AG10803 (cell line): Measurements from ENCODE around the gene HMOX2.
A peak's percentile ranks its signal among the peaks of the same experiment; 100 is the strongest.

ENCODE experiments used
- DNase-seq: peaks from one replicate; pipeline ENCODE4 v3.0.0; 2010; ENCODE audit warnings: low read depth
- H3K4me3 ChIP-seq: 2 replicates; pipeline ENCODE4 v1.5.1; 2011; ENCODE audit warnings: mild to moderate bottlenecking, low read length, control low read depth
- TF ChIP-seq, protein P1 (sequence below): conservative IDR thresholded peaks from 2 replicates; pipeline ENCODE4 v1.5.1; 2011; ENCODE audit warnings: mild to moderate bottlenecking, low read length, control low read depth, inconsistent platforms

Gene HMOX2

DNA sequence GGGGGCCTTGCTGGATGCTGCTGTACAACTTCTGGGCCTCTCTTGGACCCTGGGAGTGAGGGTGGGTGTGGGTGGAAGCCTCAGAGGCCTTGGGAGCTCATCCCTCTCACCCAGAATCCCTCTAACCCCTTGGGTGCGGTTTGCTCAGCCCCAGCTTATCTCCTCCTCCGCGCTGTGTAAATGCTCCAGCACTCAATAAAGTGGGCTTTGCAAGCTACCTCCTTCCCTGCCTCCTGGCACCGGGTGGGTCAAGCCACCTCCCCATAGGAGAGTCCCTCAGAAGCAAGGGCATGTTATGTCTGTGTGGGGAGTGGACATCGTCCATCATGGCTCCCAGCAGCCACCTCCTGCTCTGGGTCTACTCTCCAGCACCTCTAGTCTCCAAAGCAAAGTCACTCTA lies 33.9 kb downstream of the HMOX2 start:
- DNase-seq, result no peak
- TF ChIP-seq, protein P1, sequence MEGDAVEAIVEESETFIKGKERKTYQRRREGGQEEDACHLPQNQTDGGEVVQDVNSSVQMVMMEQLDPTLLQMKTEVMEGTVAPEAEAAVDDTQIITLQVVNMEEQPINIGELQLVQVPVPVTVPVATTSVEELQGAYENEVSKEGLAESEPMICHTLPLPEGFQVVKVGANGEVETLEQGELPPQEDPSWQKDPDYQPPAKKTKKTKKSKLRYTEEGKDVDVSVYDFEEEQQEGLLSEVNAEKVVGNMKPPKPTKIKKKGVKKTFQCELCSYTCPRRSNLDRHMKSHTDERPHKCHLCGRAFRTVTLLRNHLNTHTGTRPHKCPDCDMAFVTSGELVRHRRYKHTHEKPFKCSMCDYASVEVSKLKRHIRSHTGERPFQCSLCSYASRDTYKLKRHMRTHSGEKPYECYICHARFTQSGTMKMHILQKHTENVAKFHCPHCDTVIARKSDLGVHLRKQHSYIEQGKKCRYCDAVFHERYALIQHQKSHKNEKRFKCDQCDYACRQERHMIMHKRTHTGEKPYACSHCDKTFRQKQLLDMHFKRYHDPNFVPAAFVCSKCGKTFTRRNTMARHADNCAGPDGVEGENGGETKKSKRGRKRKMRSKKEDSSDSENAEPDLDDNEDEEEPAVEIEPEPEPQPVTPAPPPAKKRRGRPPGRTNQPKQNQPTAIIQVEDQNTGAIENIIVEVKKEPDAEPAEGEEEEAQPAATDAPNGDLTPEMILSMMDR, result no peak
- H3K4me3 ChIP-seq, result no peak overlapping the region

DNA sequence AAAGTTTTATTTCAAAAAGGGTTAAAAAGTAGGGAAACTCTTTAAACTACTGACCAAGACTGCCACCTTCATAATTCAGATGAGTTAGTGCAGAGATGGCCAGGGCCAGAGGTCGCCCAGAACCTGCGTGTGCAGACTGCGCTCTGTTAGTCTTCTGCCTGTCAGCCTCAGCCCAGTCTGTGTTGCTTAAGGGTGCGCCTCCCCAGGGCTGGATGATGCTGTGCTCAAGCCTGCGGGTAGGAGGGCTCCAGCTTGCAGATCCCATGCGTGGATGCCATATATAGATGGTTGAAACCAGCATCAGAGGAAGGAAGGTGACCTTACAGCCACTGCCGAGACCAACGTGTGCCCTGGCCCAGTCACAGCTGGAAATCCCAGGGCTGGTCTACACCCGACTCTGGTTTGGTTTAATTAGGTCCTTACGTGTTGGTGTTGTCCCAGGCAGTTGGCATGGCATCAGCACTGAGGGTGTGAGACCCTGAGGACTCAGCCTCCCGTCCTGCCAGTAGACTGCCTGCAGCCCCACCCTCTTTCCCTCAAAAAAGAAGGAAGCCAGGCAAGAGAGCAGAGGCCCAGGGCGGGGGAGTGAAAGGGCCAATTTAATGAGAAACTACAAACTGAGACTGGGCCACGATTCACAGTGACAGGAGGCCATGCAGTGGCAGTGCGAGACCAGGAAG lies 34.7 kb downstream of the HMOX2 start:
- no peak for DNase-seq
- no peak overlapping the region for H3K4me3 ChIP-seq
- TF ChIP-seq, protein P1, result no peak

DNA sequence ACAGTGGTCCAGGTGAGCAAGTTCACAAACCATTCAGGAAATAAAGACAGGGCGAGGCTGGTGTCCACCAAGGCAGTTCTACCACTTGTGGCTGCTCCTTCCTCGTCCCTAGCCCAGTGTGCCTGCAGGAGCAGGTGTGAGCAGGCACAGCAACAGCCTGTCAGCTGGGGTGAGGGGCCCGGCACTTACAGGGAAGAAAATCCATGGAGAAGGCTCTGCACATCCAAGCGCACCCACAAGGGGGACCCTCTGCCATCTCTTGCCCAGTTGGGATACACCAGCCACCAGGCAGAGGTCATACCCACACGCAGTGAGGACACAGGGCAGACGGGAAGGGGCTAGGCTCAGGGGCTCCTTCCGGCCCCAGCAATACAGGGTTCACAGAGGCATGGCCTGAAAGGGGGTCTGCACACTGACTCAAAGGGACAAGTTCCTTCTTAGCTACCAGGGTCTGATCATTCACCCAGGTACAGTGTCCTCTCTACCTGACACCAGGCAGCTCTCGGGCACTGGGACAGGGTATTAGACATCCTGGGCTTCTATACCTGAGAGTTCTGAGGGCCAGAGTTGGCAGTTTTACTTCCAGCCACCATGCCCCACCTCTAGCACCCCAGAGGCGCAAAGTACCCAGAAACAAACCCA lies 35.4 kb downstream of the HMOX2 start:
- TF ChIP-seq, protein P1, result peak; percentile 59
- no peak overlapping the region for H3K4me3 ChIP-seq

DNA sequence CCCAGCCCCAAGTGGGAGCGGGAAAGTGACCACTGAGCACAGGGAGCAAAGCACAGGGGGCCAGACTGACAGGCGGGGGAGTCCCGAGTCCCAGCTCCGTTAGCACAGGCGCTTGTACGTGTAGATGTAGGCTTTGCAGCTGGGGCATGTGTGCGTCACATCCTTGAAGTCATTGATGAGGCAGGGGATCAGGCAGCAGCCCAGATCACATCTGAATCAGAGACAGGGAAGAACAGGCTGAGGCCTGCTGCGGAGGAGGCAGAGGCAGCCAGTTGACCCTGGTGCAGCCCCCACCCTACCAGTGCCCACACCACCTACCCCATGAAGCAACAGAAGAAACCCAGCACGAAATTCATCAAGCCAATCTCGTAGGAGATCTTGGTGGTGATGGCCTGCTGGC lies 36.3 kb downstream of the HMOX2 start:
- H3K4me3 ChIP-seq, result no peak overlapping the region
- TF ChIP-seq, protein P1, result no peak
- DNase-seq, result no peak

More for the DNA sequence above, 35.4 kb downstream of the HMOX2 start:
- DNase-seq, result peak; percentile 27

DNA sequence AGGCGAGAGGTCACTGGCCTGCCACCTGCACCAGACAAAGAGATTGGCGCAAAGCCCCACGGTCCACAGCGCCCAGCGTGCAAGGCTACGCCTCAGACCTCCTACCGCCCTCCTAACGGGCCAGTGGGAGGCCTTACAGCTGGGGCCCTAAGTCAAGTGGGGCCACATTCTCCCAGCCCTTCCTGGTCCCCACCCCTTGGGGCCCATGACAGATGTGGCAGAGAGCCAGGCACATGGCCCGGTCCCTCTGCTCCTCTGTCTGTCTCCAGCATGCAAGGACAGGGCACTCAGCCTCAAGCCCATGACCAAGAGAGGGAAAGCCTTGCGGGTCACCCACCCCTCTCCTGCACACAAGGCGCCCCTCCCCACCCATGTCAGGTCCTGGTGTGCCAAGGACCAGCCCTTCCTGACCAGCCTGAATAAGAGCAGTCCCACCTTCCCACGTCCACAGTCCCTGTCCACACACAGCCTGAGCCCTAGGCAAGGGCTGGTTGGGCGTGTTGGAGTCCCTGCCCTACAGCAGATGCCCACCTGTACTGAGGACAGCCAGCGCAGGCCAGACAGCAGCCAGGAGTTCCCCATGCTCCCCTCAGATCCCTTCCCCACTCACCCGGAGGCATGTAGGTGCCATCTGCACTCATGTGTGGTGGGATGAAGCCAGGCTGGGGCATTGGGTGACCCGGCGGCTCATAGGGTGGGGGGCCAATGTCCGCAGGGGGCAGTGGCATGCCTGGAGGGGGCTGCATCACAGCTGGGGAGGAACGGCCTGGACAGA lies 37.1 kb downstream of the HMOX2 start:
- DNase-seq, result no peak
- H3K4me3 ChIP-seq, result no peak overlapping the region
- TF ChIP-seq, protein P1, result no peak

DNA sequence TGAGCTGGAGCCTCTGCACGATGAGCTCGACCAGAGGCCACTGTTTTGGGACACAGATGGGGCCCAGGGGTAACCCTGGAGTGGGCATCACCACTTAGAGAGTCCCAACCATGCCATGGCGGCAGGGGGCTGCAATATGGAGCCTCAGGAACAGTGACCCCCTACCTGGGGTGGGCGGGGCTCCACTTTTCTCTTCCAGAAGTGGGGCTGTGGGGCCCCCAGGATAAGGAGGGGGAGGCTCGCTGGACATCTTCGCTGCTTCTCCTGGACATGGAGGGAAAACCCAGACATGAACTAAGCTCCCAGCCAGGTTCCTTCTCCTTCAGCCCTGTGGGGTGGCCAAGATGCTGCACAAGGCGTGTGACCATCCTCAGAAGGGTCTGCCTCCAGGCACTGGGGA lies 37.7 kb downstream of the HMOX2 start:
- DNase-seq, result no peak
- TF ChIP-seq, protein P1, result no peak
- no peak overlapping the region for H3K4me3 ChIP-seq

DNA sequence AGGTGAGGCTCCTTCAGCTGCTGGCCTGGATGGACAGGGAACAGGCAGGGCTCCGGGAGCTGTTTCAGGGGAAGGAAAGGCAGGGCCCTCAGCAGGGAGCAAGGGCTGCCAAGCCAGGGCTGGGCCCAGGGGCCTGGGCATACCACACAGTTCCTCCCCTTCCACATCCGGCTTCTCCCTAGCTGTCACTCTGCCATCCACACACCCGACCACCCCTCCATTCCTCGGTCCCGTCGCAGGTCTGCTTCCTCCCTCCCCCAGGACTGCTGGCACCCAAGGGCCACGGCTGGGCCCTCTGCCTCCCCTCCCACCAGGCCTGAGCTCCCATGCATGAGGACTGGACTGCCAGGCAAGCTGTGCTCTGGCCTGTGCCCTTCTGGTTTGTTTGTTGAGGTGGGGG lies 38.4 kb downstream of the HMOX2 start:
- H3K4me3 ChIP-seq, result no peak overlapping the region
- TF ChIP-seq, protein P1, result no peak
- DNase-seq, result no peak
